ENCODE results near the gene CUX1. TPM values are rescaled to one million over a fixed set of nuclear protein-coding genes. Genes with fewer than 3 reads are reported as not detected.
"Not testable (repeated sequence)": the region's sequence is repeated elsewhere in the genome, so short reads cannot be mapped to it uniquely, and the experiment has no call there.

Gene CUX1
- total RNA-seq, 4 donors from 2014 or later = 58.2 to 295 (median 76.9) TPM

DNA sequence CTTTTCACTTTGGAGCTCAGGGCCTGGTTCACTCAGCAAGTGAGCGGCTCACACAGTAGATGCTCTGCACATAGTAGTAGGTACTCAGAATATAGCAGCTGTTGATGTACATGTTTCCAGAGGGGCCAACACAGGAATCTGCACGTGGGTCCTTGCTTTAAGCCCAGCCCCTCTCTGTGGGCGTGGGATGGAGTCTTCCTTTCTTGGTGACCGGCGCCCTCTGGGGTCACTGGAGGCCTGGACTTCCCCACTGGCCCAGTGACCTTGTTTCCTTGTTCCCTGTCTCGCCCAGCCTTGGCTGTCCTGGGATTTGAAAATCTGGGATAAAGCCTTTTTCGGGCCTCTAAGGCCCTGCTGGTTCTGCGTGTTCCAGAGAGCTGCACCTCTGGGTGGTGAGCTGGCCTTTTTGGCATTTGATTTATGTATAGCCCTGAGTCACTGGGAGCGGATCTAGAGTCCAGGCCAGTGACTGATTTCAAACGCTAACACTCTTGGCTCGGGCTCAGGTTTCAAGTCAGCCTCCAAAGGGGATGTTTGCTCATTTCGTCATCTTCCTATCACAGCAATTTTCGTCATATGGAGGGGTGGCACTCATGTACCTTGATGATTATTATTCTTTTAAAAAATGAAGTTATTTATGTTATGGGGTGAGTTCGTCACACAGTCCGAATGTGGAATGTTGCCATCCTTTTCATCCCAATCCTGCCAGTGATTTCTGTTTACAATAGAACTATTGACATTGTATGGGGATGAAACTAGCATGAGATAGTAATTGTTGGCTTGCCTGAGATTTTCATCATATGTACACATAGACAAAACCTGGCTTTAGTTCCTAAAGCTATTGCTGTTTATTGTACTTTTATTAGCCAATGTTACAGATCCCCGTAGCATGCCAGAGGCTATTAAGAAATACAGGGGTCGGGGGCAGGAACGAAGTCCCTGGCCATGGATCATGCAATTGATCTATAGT, 65.5 kb downstream of the CUX1 start:
- peak in 1 of 2 donors; percentile 27 for TF ChIP-seq POLR2A (IDR thresholded peaks at IDR 0.05)
- TF ChIP-seq, protein P1, sequence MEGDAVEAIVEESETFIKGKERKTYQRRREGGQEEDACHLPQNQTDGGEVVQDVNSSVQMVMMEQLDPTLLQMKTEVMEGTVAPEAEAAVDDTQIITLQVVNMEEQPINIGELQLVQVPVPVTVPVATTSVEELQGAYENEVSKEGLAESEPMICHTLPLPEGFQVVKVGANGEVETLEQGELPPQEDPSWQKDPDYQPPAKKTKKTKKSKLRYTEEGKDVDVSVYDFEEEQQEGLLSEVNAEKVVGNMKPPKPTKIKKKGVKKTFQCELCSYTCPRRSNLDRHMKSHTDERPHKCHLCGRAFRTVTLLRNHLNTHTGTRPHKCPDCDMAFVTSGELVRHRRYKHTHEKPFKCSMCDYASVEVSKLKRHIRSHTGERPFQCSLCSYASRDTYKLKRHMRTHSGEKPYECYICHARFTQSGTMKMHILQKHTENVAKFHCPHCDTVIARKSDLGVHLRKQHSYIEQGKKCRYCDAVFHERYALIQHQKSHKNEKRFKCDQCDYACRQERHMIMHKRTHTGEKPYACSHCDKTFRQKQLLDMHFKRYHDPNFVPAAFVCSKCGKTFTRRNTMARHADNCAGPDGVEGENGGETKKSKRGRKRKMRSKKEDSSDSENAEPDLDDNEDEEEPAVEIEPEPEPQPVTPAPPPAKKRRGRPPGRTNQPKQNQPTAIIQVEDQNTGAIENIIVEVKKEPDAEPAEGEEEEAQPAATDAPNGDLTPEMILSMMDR (IDR thresholded peaks at IDR 0.05) = peak in 1 of 4 experiments; percentile 15
- H3K4me1 ChIP-seq = peaks cover 8 to 12% of the 10 kb centered on the region in 2 donors
- no peaks in the 10 kb centered on the region for H3K9me3 ChIP-seq
- H3K27ac ChIP-seq = peak overlapping the region; percentile 91 to 98
- H3K27me3 ChIP-seq = no peaks in the 10 kb centered on the region
- no peak overlapping the region for H3K4me3 ChIP-seq
- peak; percentile 91 to 98 for DNase-seq
- no peaks in the 10 kb centered on the region for H3K36me3 ChIP-seq
- intact Hi-C loops (cut with DNase I; ENCODE audit: low total_unique reads) = no loop called here

GRCh38 chr7:101884671-101885596, 67.5 kb downstream of the CUX1 start:
- H3K9me3 ChIP-seq = no peaks in the 10 kb centered on the region
- H3K27ac ChIP-seq = peak overlapping the region; percentile 91 to 98
- peaks cover 5 to 12% of the 10 kb centered on the region in 2 donors for H3K4me1 ChIP-seq
- no peaks in the 10 kb centered on the region for H3K36me3 ChIP-seq
- DNase-seq = no peak
- H3K27me3 ChIP-seq = no peaks in the 10 kb centered on the region
- no peak for TF ChIP-seq POLR2A (IDR thresholded peaks at IDR 0.05)
- H3K4me3 ChIP-seq = no peak overlapping the region
- intact Hi-C loops (cut with DNase I; ENCODE audit: low total_unique reads) = no loop called here

DNA sequence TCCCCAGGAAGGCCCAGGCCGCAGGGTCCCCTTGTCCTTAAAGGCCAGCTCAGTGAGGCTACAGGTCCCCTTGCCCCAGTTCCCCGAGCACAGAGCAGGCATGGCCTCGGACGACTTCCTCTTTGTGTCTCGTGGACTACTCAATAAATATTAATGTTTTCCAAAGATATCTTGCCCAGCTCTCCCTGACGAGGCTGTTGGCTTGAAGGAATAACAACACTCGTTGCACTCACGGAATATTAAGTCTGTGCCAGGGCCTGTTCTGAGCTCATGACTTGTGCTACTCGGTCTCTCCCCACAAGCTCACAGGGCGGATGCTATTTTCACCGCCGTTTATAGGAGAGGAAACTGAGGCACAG, 68.2 kb downstream of the CUX1 start:
- DNase-seq = no peak
- no peaks in the 10 kb centered on the region for H3K36me3 ChIP-seq
- no peak overlapping the region for H3K4me3 ChIP-seq
- no peaks in the 10 kb centered on the region for H3K27me3 ChIP-seq
- no peaks in the 10 kb centered on the region for H3K9me3 ChIP-seq
- H3K4me1 ChIP-seq = peaks cover 2 to 12% of the 10 kb centered on the region in 2 donors
- intact Hi-C loops (cut with DNase I; ENCODE audit: low total_unique reads) = no loop called here
- TF ChIP-seq, protein P1 (IDR thresholded peaks at IDR 0.05) = no peak
- no peak for TF ChIP-seq POLR2A (IDR thresholded peaks at IDR 0.05)
- peak overlapping the region; percentile 91 to 98 for H3K27ac ChIP-seq

DNA sequence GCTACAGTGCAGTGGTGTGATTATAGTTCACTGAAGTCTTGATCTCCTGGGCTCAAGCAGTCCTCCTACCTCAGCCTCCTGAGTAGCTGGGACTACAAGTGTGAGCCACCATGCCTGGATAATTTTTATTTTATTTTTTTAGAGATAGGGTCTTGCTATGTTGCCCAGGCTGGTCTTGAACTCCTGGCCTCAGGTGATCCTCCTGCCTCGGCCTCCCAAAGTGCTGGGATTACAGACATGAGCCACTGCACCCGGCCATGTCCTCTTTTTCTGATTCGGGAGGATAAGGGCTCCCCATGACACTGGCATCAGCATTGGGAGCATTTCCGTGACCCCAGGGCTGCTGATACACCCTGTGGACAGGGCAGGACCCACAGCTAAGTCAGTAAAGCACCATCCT, 69.9 kb downstream of the CUX1 start:
- DNase-seq; H3K36me3 ChIP-seq; H3K4me3 ChIP-seq; H3K9me3 ChIP-seq; H3K27me3 ChIP-seq; intact Hi-C loops (cut with DNase I; ENCODE audit: low total_unique reads); H3K4me1 ChIP-seq: not testable (repeated sequence)
- H3K27ac ChIP-seq = peak overlapping the region; percentile 91 to 98

DNA sequence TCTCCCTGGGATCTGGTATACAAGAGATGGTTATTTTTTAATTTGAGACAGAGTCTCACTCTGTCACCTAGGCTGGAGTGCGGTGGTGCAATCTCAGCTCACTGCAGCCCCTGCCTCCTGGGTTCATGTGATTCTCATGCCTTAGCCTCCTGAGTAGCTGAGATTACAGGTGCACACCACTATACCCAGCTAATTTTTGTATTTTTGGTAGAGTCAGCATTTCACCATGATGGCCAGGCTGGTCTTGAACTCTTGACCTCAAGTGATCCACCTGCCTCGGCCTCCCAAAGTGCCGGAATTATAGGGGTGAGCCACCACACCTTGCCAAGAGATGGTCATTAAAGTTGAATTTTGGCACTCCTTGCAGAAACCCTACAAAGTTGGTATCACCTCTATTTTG, 71.1 kb downstream of the CUX1 start:
- DNase-seq; H3K4me1 ChIP-seq; H3K36me3 ChIP-seq; intact Hi-C loops (cut with DNase I; ENCODE audit: low total_unique reads); H3K4me3 ChIP-seq; H3K27ac ChIP-seq; H3K9me3 ChIP-seq; H3K27me3 ChIP-seq: not testable (repeated sequence)

DNA sequence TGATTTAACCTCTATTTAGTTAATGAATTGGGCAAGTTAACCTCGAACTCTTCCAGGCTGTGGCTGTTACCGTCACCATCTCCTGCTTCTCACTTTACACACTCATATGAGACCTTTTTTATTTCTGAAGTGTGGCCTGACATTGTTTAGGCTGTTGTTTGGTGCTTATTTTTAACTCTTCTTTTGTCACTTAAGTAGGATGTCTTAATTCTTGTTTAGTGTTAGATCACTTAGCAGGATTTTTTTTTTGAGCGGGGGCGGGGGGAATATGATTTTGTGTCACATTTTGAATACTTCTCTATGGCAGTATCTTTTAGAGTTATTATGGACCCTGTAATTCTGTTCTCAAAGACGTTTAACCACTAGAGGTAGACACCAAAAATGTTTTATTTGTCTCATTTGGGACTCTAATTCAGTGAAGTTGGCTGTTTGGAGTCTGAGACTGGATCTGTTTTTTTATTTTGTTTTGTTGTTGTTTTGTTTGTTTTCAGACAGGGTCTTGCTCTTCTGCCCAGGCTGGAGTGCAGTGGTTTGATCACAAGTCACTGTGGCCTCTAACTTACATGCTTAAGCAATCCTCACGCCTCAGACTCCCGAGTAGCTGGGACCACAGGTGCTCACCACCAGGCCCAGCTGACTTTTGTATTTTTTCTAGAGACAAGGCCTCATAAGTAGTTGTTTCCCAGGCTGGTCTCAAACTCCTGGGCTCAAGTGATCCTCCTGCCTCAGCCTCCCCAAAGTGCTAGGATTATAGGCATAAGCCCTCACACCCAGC, 73.5 kb downstream of the CUX1 start:
- H3K4me1 ChIP-seq = peaks cover 0 to 5% of the 10 kb centered on the region in 2 donors
- intact Hi-C loops (cut with DNase I; ENCODE audit: low total_unique reads) = no loop called here
- no peaks in the 10 kb centered on the region for H3K9me3 ChIP-seq
- DNase-seq = no peak
- TF ChIP-seq POLR2A (IDR thresholded peaks at IDR 0.05) = no peak
- TF ChIP-seq, protein P1 (IDR thresholded peaks at IDR 0.05) = no peak
- no peaks in the 10 kb centered on the region for H3K36me3 ChIP-seq
- peak overlapping the region; percentile 88 to 90 for H3K27ac ChIP-seq
- no peak overlapping the region for H3K4me3 ChIP-seq
- no peaks in the 10 kb centered on the region for H3K27me3 ChIP-seq

Data from uterus (tissue), 4 donors.